Measurements from ENCODE around the gene LASP1.
"Not testable (repeated sequence)": the region's sequence is repeated elsewhere in the genome, so short reads cannot be mapped to it uniquely, and the experiment has no call there.

The LASP1 gene

DNA sequence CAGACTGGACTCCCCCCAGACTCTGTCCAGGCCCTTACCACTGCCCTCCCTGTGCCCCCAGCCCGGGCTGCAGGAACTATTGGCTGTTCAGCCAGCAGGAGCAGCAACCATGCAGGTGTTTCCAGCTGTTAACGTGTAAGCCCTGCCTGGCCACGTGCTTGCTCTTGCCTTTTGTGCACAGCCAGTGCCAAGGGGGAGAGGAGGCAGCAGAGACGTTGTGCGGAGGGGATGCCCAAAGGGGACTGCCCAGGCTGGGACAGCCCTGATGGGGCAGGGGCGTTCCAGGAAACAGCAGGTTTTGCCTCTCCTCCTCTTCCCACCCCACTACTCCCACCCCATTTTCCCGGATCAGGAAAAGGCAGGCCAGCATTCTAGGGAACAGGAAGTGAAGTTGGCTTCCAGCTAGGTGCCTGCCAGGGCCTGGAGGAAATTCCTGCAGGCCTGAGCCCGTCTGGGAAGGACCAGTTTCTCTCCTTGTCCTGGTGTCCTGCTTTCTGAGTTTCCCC lies 38.9 kb downstream of the LASP1 start:
- no peaks in the 10 kb centered on the region for H3K27me3 ChIP-seq (ENCODE audit: insufficient read depth, poor library complexity, severe bottlenecking)
- H3K4me3 ChIP-seq (replicated peaks; ENCODE audit: insufficient read depth, low read length): no peak overlapping the region
- DNase-seq (ENCODE audit: low read depth in 1 of 2, low spot score in 1 of 2): no peak
- TF ChIP-seq POLR2AphosphoS5 (IDR thresholded peaks at IDR 0.05; ENCODE audit: low read depth) (no peak), SPI1 (IDR thresholded peaks at IDR 0.05; ENCODE audit: borderline replicate concordance, low read depth) (no peak), GABPA (IDR thresholded peaks at IDR 0.05; ENCODE audit: low read depth) (no peak)
- TF ChIP-seq, protein P1, sequence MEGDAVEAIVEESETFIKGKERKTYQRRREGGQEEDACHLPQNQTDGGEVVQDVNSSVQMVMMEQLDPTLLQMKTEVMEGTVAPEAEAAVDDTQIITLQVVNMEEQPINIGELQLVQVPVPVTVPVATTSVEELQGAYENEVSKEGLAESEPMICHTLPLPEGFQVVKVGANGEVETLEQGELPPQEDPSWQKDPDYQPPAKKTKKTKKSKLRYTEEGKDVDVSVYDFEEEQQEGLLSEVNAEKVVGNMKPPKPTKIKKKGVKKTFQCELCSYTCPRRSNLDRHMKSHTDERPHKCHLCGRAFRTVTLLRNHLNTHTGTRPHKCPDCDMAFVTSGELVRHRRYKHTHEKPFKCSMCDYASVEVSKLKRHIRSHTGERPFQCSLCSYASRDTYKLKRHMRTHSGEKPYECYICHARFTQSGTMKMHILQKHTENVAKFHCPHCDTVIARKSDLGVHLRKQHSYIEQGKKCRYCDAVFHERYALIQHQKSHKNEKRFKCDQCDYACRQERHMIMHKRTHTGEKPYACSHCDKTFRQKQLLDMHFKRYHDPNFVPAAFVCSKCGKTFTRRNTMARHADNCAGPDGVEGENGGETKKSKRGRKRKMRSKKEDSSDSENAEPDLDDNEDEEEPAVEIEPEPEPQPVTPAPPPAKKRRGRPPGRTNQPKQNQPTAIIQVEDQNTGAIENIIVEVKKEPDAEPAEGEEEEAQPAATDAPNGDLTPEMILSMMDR (IDR thresholded peaks at IDR 0.05; ENCODE audit: insufficient read depth, low read length): no peak
- TF ChIP-seq, protein P2, sequence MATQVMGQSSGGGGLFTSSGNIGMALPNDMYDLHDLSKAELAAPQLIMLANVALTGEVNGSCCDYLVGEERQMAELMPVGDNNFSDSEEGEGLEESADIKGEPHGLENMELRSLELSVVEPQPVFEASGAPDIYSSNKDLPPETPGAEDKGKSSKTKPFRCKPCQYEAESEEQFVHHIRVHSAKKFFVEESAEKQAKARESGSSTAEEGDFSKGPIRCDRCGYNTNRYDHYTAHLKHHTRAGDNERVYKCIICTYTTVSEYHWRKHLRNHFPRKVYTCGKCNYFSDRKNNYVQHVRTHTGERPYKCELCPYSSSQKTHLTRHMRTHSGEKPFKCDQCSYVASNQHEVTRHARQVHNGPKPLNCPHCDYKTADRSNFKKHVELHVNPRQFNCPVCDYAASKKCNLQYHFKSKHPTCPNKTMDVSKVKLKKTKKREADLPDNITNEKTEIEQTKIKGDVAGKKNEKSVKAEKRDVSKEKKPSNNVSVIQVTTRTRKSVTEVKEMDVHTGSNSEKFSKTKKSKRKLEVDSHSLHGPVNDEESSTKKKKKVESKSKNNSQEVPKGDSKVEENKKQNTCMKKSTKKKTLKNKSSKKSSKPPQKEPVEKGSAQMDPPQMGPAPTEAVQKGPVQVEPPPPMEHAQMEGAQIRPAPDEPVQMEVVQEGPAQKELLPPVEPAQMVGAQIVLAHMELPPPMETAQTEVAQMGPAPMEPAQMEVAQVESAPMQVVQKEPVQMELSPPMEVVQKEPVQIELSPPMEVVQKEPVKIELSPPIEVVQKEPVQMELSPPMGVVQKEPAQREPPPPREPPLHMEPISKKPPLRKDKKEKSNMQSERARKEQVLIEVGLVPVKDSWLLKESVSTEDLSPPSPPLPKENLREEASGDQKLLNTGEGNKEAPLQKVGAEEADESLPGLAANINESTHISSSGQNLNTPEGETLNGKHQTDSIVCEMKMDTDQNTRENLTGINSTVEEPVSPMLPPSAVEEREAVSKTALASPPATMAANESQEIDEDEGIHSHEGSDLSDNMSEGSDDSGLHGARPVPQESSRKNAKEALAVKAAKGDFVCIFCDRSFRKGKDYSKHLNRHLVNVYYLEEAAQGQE (IDR thresholded peaks at IDR 0.05; ENCODE audit: insufficient replicate concordance, low read depth): no peak
- H3K27ac ChIP-seq (replicated peaks): no peak overlapping the region

DNA sequence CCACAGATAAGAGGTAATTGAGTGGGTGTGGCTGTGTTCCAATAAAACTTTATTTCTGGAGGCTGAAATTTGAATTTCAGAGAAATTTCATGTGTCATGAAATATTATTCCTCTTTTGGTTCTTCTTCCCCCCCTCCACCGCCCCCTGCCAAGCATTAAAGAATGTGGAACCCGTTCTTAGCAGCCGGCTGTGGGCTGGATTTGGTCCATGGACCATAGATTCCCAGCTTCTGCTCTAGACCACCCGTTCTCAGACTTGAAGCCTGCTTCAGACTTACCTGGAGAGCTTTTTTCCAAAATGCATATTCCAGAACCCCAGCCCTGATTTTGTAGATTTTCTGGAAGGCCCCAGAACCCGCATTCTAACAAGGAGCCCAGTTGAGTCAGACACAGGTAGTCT lies 40.5 kb downstream of the LASP1 start:
- DNase-seq (ENCODE audit: low read depth in 1 of 2, low spot score in 1 of 2): no peak
- Histone ChIP-seq H3K4me3 (replicated peaks; ENCODE audit: insufficient read depth, low read length) (no peak overlapping the region), H3K27ac (replicated peaks) (no peak overlapping the region), H3K27me3 (ENCODE audit: insufficient read depth, poor library complexity, severe bottlenecking) (no peaks in the 10 kb centered on the region)
- TF ChIP-seq, protein P2 (IDR thresholded peaks at IDR 0.05; ENCODE audit: insufficient replicate concordance, low read depth): no peak
- TF ChIP-seq, protein P1 (IDR thresholded peaks at IDR 0.05; ENCODE audit: insufficient read depth, low read length): no peak
- TF ChIP-seq SPI1 (IDR thresholded peaks at IDR 0.05; ENCODE audit: borderline replicate concordance, low read depth): no peak

DNA sequence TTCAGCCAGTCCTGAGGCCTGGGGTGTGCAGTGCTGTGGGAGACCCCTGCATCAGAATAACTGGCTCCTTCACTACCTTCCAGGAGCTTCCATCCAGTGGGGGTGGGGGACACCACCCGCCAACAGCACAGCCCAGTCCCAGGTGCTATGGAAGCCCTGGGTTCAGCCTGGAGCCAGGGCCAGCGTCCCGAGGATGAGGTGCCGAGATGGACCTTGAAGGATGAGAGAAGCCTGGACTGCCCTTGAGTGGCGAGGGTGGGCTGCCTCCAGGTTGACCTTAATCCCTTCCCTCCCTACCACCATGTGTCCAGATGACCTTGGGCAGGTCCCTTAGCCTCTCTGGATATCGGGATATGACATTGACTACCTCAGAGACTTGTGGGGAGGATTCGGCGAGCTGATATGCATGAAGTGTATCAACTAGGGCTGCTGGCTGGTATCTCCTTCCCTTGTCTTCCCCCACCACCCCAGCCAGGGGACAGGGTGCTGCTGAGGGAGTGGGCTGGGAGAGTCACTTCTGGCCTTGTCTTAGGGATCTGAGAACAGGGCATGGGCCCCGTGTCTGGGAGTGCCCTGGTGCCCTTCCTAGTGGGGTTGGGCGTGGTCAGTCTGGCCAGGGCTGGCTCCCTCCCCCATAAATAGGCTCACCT lies 41.3 kb downstream of the LASP1 start:
- Histone ChIP-seq H3K4me3 (replicated peaks; ENCODE audit: insufficient read depth, low read length) (no peak overlapping the region), H3K27ac (replicated peaks) (no peak overlapping the region), H3K27me3 (ENCODE audit: insufficient read depth, poor library complexity, severe bottlenecking) (no peaks in the 10 kb centered on the region)
- DNase-seq (ENCODE audit: low read depth in 1 of 2, low spot score in 1 of 2): no peak
- TF ChIP-seq POLR2AphosphoS5 (IDR thresholded peaks at IDR 0.05; ENCODE audit: low read depth): no peak
- no peak for TF ChIP-seq GABPA (IDR thresholded peaks at IDR 0.05; ENCODE audit: low read depth)

DNA sequence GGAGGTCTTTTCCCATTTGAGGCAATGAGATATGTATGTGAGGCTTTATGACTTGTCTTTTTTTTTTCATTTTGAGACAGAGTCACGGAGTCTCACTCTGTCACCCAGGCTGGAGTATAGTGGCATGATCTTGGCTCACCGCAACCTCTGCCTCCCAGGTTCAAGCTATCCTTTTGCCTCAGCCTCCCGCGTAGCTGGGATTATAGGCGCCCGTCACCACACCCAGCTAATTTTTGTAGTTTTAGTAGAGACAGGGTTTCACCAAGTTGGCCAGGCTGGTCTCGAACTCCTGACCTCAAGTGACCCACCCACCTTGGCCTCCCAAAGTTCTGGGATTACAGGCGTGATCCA lies 41.8 kb downstream of the LASP1 start:
- not testable (repeated sequence) for H3K27ac ChIP-seq (replicated peaks); H3K4me3 ChIP-seq (replicated peaks; ENCODE audit: insufficient read depth, low read length); DNase-seq (ENCODE audit: low read depth in 1 of 2, low spot score in 1 of 2); H3K27me3 ChIP-seq (ENCODE audit: insufficient read depth, poor library complexity, severe bottlenecking)

DNA sequence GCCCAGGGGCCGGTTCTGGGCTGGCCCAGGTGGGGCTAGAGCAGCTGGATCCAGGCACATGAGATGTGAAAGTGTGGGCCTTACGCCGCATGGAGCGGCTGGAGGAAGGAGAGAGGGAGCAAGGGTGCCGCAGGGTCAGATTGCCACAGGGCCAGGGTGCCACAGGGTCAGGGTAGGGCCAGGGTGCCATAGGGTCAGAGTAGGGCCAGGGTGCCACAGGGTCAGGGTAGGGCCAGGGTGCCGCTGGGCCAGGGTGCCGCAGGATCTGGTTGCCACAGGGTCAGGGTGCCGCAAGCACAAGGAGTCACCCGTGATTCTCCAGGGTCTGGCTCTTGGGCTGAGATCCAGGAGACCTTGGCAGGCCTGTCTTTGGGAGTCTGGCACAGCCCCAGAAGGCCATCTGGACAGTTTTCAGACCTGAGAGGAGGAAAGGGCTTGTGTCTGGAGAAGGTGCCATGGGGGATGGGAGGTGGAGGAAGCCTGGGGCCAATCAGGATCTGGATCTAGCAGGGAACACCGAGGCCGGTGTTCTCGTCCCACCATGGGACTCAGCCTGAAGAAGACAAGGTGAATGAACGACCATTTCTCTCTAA lies 42.5 kb downstream of the LASP1 start:
- H3K27ac ChIP-seq (replicated peaks): no peak overlapping the region
- DNase-seq (ENCODE audit: low read depth in 1 of 2, low spot score in 1 of 2): no peak
- TF ChIP-seq, protein P2 (IDR thresholded peaks at IDR 0.05; ENCODE audit: insufficient replicate concordance, low read depth): no peak
- TF ChIP-seq, protein P1 (IDR thresholded peaks at IDR 0.05; ENCODE audit: insufficient read depth, low read length): no peak
- TF ChIP-seq POLR2AphosphoS5 (IDR thresholded peaks at IDR 0.05; ENCODE audit: low read depth) (no peak), GABPA (IDR thresholded peaks at IDR 0.05; ENCODE audit: low read depth) (no peak), SPI1 (IDR thresholded peaks at IDR 0.05; ENCODE audit: borderline replicate concordance, low read depth) (no peak)

More for the DNA sequence above, 42.5 kb downstream of the LASP1 start:
- no peak overlapping the region for H3K4me3 ChIP-seq (replicated peaks; ENCODE audit: insufficient read depth, low read length)
- no peaks in the 10 kb centered on the region for H3K27me3 ChIP-seq (ENCODE audit: insufficient read depth, poor library complexity, severe bottlenecking)
